ENCODE measurements around the gene CPNE7. TPM values are rescaled to one million over a fixed set of nuclear protein-coding genes. Genes with fewer than 3 reads are reported as not detected.

Gene CPNE7
- total and polyA plus RNA-seq, 2 of the 13 experiments (the other 11 are each of a cell fraction or from before 2014, with no cell fraction given) = 0.59 TPM; not detected in 1

GRCh38 chr16:89560378-89561141, 15.0 kb upstream of the CPNE7 start, which contains the start of gene RPL13 (continued):
- peak; percentile 72; the same call in 1 of the 2 replicates for TF ChIP-seq CREBL2 (CRISPR knock-in tag; IDR thresholded peaks at IDR 0.05; ENCODE audit: borderline replicate concordance)
- peak; percentile 99 for TF ChIP-seq RBM39 (IDR thresholded peaks at IDR 0.05; ENCODE audit: low read depth, low read length, poor library complexity, severe bottlenecking)
- TF ChIP-seq CENPT (CRISPR knock-in tag; IDR thresholded peaks at IDR 0.05; ENCODE audit: low read depth) = 0 out of 2 replicates have a peak, but pooled peaks have one; percentile 11
- TF ChIP-seq ZBTB14 (CRISPR knock-in tag; IDR thresholded peaks at IDR 0.05) = peak; percentile 91
- TF ChIP-seq AHR (CRISPR knock-in tag; IDR thresholded peaks at IDR 0.05) = peak; percentile 83; the same call in 1 of the 2 replicates
- peak; percentile 21; the same call in 1 of the 2 replicates for TF ChIP-seq ZNF142 (CRISPR knock-in tag; IDR thresholded peaks at IDR 0.05)
- peak; percentile 57 for TF ChIP-seq TFAP4 (IDR thresholded peaks at IDR 0.05; ENCODE audit: borderline replicate concordance, low read depth)
- 0 out of 2 replicates have a peak, but pooled peaks have one; percentile 25 for TF ChIP-seq TP53 (CRISPR knock-in tag; conservative IDR thresholded peaks at IDR 0.05)
- peak; percentile 62; the same call in 1 of the 2 replicates for TF ChIP-seq ZSCAN20 (CRISPR knock-in tag; IDR thresholded peaks at IDR 0.05; ENCODE audit: borderline replicate concordance)
- no peak for TF ChIP-seq NPAS2 (CRISPR knock-in tag; IDR thresholded peaks at IDR 0.05; ENCODE audit: borderline replicate concordance)
- no peak for TF ChIP-seq JUNB (CRISPR knock-in tag; IDR thresholded peaks at IDR 0.05; ENCODE audit: borderline replicate concordance)
- TF ChIP-seq ZNF253 (CRISPR knock-in tag; IDR thresholded peaks at IDR 0.05; ENCODE audit: borderline replicate concordance) = peak; percentile 13; the same call in 1 of the 2 replicates
- TF ChIP-seq AHDC1 (CRISPR knock-in tag; IDR thresholded peaks at IDR 0.05; ENCODE audit: borderline replicate concordance) = peak; percentile 66

Data from HepG2 (cell line).